Measurements from ENCODE around the gene TRPV2. TPM values are rescaled to one million over a fixed set of nuclear protein-coding genes. Genes with fewer than 3 reads are reported as not detected.
"Not testable (repeated sequence)": the region's sequence is repeated elsewhere in the genome, so short reads cannot be mapped to it uniquely, and the experiment has no call there.

TRPV2 gene
- total RNA-seq, 3 donors from 2014 or later = 4.8 to 15.2 (median 13.3) TPM

DNA sequence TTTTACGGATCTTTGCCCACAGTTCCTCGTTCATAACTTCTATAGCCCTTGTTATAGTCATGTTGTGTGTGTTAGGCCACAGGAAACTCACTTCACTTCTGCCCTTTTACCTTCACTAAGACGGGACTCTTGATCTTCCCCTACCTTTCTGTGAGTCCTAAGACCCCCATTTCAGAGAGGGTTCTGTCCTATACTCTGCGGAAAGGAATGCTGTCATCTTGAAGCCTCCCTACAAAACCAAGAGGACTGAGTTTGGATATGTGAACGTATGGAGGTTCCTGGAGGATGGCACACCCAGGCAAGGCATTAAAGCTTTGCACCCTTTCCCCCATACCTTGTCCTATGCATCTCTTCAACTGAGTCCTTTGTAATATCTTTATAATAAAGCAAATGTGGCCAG lies 30.8 kb upstream of the TRPV2 start:
- peaks cover 18% of the 10 kb centered on the region for H3K4me1 ChIP-seq (ENCODE audit: low read depth)
- intact Hi-C loops (cut with DNase I, micrococcal nuclease) = no loop called here

GRCh38 chr17:16386126-16386507 lies 29.3 kb upstream of the TRPV2 start:
- intact Hi-C loops (cut with DNase I, micrococcal nuclease); ATAC-seq; H3K9me3 ChIP-seq; DNase-seq; H3K36me3 ChIP-seq (ENCODE audit: low read depth); H3K4me3 ChIP-seq: not testable (repeated sequence)
- H3K4me1 ChIP-seq (ENCODE audit: low read depth) = peaks cover 18% of the 10 kb centered on the region

More for the DNA sequence above, 30.8 kb upstream of the TRPV2 start:
- no peaks in the 10 kb centered on the region for H3K9me3 ChIP-seq
- TF ChIP-seq, protein P1, sequence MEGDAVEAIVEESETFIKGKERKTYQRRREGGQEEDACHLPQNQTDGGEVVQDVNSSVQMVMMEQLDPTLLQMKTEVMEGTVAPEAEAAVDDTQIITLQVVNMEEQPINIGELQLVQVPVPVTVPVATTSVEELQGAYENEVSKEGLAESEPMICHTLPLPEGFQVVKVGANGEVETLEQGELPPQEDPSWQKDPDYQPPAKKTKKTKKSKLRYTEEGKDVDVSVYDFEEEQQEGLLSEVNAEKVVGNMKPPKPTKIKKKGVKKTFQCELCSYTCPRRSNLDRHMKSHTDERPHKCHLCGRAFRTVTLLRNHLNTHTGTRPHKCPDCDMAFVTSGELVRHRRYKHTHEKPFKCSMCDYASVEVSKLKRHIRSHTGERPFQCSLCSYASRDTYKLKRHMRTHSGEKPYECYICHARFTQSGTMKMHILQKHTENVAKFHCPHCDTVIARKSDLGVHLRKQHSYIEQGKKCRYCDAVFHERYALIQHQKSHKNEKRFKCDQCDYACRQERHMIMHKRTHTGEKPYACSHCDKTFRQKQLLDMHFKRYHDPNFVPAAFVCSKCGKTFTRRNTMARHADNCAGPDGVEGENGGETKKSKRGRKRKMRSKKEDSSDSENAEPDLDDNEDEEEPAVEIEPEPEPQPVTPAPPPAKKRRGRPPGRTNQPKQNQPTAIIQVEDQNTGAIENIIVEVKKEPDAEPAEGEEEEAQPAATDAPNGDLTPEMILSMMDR (IDR thresholded peaks at IDR 0.05) = no peak
- no peak overlapping the region for H3K4me3 ChIP-seq
- H3K36me3 ChIP-seq (ENCODE audit: low read depth) = no peaks in the 10 kb centered on the region
- ATAC-seq (peak; percentile 5), DNase-seq (no peak)

GRCh38 chr17:16391451-16391850 lies 23.9 kb upstream of the TRPV2 start:
- Histone ChIP-seq H3K36me3 (ENCODE audit: low read depth) (no peaks in the 10 kb centered on the region), H3K4me3 (no peak overlapping the region), H3K4me1 (ENCODE audit: low read depth) (no peaks in the 10 kb centered on the region), H3K9me3 (no peaks in the 10 kb centered on the region)
- ATAC-seq = no peak
- intact Hi-C loops (cut with DNase I, micrococcal nuclease) = no loop called here
- TF ChIP-seq, protein P1 (IDR thresholded peaks at IDR 0.05) = no peak
- DNase-seq = no peak

DNA sequence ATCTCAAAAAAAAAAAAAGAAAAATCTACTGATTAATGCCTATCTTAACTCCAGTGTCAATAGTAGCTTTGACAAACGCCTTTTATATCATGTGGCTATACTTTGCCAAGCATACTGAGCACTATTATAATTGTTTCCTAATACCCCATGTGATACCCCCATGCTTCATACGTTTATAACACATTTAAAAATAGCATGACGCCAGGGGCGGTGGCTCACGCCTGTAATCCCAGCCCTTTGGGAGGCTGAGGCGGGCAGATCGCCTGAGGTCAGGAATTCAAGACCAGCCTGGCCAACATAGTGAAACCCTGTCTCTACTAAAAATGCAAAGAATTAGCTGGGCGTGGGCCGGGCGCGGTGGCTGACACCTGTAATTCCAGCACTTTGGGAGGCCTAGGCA lies 22.9 kb upstream of the TRPV2 start:
- H3K9me3 ChIP-seq; H3K4me1 ChIP-seq (ENCODE audit: low read depth); DNase-seq; H3K4me3 ChIP-seq; H3K36me3 ChIP-seq (ENCODE audit: low read depth); intact Hi-C loops (cut with DNase I, micrococcal nuclease); ATAC-seq: not testable (repeated sequence)

- ATAC-seq; H3K9me3 ChIP-seq; H3K36me3 ChIP-seq (ENCODE audit: low read depth); intact Hi-C loops (cut with DNase I, micrococcal nuclease); DNase-seq; H3K4me1 ChIP-seq (ENCODE audit: low read depth); H3K4me3 ChIP-seq: not testable (repeated sequence)
Measured at GRCh38 chr17:16395887-16396286, 19.5 kb upstream of the TRPV2 start.

- ATAC-seq; H3K4me1 ChIP-seq (ENCODE audit: low read depth); intact Hi-C loops (cut with DNase I, micrococcal nuclease); H3K9me3 ChIP-seq; H3K4me3 ChIP-seq; DNase-seq; H3K36me3 ChIP-seq (ENCODE audit: low read depth): not testable (repeated sequence)
Measured at GRCh38 chr17:16396693-16397092, 18.7 kb upstream of the TRPV2 start.

- H3K36me3 ChIP-seq (ENCODE audit: low read depth) = no peaks in the 10 kb centered on the region
- no peak for DNase-seq
Measured at GRCh38 chr17:16398270-16399267, 16.8 kb upstream of the TRPV2 start.

DNA sequence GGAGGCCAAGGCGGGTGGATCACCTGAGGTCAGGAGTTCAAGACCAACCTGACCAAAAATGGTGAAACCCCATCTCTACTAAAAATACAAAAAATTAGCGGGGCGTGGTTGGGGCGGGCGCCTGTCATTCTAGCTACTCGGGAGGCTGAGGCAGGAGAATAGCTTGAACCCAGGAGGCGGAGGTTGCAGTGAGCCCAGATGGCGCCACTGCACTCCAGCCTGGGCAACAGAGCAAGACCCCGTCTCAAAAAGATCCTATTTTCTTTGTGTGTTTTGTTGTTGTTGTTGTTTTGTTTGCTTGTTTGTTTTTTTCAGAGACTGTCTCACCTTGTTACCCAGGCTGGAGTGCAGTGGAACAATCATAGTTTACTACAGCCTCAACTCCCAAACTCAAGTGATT lies 11.5 kb upstream of the TRPV2 start:
- intact Hi-C loops (cut with DNase I, micrococcal nuclease); H3K4me3 ChIP-seq; DNase-seq; H3K36me3 ChIP-seq (ENCODE audit: low read depth); H3K9me3 ChIP-seq; ATAC-seq: not testable (repeated sequence)
- H3K4me1 ChIP-seq (ENCODE audit: low read depth) = peaks cover 11% of the 10 kb centered on the region

More at GRCh38 chr17:16398270-16399267, 16.8 kb upstream of the TRPV2 start:
- H3K4me1 ChIP-seq (ENCODE audit: low read depth) = no peaks in the 10 kb centered on the region
- no peaks in the 10 kb centered on the region for H3K9me3 ChIP-seq
- TF ChIP-seq, protein P1 (IDR thresholded peaks at IDR 0.05) = no peak
- ATAC-seq = no peak
- intact Hi-C loops (cut with DNase I, micrococcal nuclease) = no loop called here
- H3K4me3 ChIP-seq = no peak overlapping the region

Data from mucosa of descending colon (tissue), 3 donors.